WI38 (cell line): Measurements from ENCODE around the gene XPR1.

Source experiments
- H3K4me3 ChIP-seq: 2 replicates; pipeline ENCODE4 v1.5.1; 2011; ENCODE audit warnings: low read depth, mild to moderate bottlenecking, control low read depth, low read length
- TF ChIP-seq, protein P1 (sequence below): IDR thresholded peaks from 2 replicates; pipeline ENCODE4 v1.5.1; 2012; ENCODE audit warnings: low read depth, mild to moderate bottlenecking, control low read depth, low read length

The XPR1 gene

GRCh38 chr1:180919183-180919700, 287.4 kb downstream of the XPR1 start:
- TF ChIP-seq, protein P1, sequence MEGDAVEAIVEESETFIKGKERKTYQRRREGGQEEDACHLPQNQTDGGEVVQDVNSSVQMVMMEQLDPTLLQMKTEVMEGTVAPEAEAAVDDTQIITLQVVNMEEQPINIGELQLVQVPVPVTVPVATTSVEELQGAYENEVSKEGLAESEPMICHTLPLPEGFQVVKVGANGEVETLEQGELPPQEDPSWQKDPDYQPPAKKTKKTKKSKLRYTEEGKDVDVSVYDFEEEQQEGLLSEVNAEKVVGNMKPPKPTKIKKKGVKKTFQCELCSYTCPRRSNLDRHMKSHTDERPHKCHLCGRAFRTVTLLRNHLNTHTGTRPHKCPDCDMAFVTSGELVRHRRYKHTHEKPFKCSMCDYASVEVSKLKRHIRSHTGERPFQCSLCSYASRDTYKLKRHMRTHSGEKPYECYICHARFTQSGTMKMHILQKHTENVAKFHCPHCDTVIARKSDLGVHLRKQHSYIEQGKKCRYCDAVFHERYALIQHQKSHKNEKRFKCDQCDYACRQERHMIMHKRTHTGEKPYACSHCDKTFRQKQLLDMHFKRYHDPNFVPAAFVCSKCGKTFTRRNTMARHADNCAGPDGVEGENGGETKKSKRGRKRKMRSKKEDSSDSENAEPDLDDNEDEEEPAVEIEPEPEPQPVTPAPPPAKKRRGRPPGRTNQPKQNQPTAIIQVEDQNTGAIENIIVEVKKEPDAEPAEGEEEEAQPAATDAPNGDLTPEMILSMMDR: no peak
- no peak overlapping the region for H3K4me3 ChIP-seq

- no peak overlapping the region for H3K4me3 ChIP-seq
- TF ChIP-seq, protein P1: no peak
Observed at GRCh38 chr1:180920193-180920592, 288.4 kb downstream of the XPR1 start.

- no peak overlapping the region for H3K4me3 ChIP-seq
- TF ChIP-seq, protein P1: peak; percentile 45; the same call in 1 of the 2 replicates
Observed at GRCh38 chr1:180920702-180921101, 288.9 kb downstream of the XPR1 start.

GRCh38 chr1:180921386-180921785, 289.6 kb downstream of the XPR1 start:
- TF ChIP-seq, protein P1: no peak

GRCh38 chr1:180921891-180922630, 290.2 kb downstream of the XPR1 start:
- no peak overlapping the region for H3K4me3 ChIP-seq
- TF ChIP-seq, protein P1: no peak

More at GRCh38 chr1:180921386-180921785, 289.6 kb downstream of the XPR1 start:
- no peak overlapping the region for H3K4me3 ChIP-seq

DNA sequence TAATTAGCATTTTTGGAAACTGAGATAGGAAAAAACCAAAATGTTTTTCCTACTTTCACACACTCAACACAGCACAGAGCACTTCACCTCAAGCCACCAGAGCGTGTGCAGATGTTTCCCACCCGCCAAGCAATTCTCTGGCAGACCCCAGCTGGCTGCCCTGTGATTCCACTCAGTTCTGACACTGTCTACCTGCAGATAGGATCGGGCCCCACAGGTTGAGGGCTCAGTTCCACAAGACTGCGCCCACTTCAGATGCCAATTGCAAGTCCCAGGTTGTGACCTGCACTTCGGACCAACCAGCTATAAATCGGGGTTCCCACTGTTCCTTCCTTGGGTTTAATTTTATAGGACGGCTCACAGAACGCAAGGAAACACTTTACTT, 290.8 kb downstream of the XPR1 start:
- TF ChIP-seq, protein P1: no peak
- no peak overlapping the region for H3K4me3 ChIP-seq
